OCI-LY3 (cell line): ENCODE results near the gene SIDT2.

Experiments used
- CTCF ChIP-seq: fragments of 200-600, 300-600 bp; sonication (generic); IDR thresholded peaks from 2 replicates; pipeline ENCODE4 v1.5.1; 2014; ENCODE audit warnings: antibody characterized with exemption, low read length, low read depth
- EZH2phosphoT487 ChIP-seq: fragments of 200-600 bp; shearing (Covaris generic); IDR thresholded peaks from 2 replicates; pipeline ENCODE4 v1.6.1; 2018; ENCODE audit warnings: antibody characterized with exemption, mixed run types, low read depth

- TF ChIP-seq CTCF, result no peak
- no peak for TF ChIP-seq EZH2phosphoT487
Measured at GRCh38 chr11:117229931-117230285, 51.4 kb downstream of the SIDT2 start.
